ENCODE results near the gene MAF. TPM values are rescaled to one million over a fixed set of nuclear protein-coding genes. Genes with fewer than 3 reads are reported as not detected.

The MAF gene
- polyA plus RNA-seq, 1 donor (not counting 4 experiments of a cell fraction or from before 2014, with no cell fraction given) = 8.2 TPM

DNA sequence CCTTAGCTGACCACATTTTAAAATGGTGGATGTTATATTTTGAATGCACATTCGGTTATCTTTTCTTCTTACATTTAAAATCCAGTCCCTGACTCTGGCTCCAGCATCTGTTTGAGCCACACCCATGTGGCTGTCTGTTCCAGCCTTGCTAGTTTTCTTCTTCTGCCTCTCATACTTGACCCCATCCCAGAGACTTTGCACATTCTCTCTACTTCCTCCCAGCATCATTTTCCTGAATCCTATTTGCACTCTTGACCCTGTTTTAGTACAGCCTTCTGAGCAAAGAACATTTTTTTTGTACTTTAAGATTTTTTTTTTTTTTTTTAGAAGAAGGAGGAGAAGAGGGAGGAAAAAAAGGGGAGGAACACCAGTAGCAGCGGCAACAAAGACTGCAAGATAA is 23.3 kb upstream of the MAF start:
- Histone ChIP-seq H3K27me3 (ENCODE audit: control insufficient read depth, extremely low read depth, insufficient read depth, low read length) (peaks cover 6% of the 10 kb centered on the region), H4K20me1 (ENCODE audit: control insufficient read depth, extremely low read depth, insufficient read depth, low read length) (no peaks in the 10 kb centered on the region), H3K4me3 (ENCODE audit: control insufficient read depth in 2 of 3, extremely low read depth in 1 of 3, insufficient read depth in 2 of 3, low read depth in 1 of 3, low read length in 3 of 3) (no peak overlapping the region), H3K9ac (ENCODE audit: control insufficient read depth, extremely low read depth, insufficient read depth, low read length) (no peak overlapping the region), H3K36me3 (ENCODE audit: control insufficient read depth in 2 of 2, extremely low read depth in 1 of 2, insufficient read depth in 2 of 2, low read length in 2 of 2) (no peaks in the 10 kb centered on the region), H2AFZ (ENCODE audit: control insufficient read depth, low read length) (no peak overlapping the region), H3K9me1 (ENCODE audit: control insufficient read depth, extremely low read depth, insufficient read depth, low read length) (no peaks in the 10 kb centered on the region), H3K4me2 (ENCODE audit: control insufficient read depth, extremely low read depth, insufficient read depth, low read depth, low read length) (no peak overlapping the region), H3K9me3 (ENCODE audit: control insufficient read depth, low read depth, low read length) (no peaks in the 10 kb centered on the region), H3K27ac (ENCODE audit: control insufficient read depth, insufficient read depth, low read length) (no peak overlapping the region), H3K4me1 (ENCODE audit: control insufficient read depth, extremely low read depth, insufficient read depth, low read length) (peaks cover 11% of the 10 kb centered on the region), H3K79me2 (ENCODE audit: control insufficient read depth, insufficient read depth, low read length) (no peaks in the 10 kb centered on the region)
- DNase-seq (ENCODE audit: low read depth, low spot score) (no peak), FAIRE-seq (no peak)
- TF ChIP-seq, protein P1, sequence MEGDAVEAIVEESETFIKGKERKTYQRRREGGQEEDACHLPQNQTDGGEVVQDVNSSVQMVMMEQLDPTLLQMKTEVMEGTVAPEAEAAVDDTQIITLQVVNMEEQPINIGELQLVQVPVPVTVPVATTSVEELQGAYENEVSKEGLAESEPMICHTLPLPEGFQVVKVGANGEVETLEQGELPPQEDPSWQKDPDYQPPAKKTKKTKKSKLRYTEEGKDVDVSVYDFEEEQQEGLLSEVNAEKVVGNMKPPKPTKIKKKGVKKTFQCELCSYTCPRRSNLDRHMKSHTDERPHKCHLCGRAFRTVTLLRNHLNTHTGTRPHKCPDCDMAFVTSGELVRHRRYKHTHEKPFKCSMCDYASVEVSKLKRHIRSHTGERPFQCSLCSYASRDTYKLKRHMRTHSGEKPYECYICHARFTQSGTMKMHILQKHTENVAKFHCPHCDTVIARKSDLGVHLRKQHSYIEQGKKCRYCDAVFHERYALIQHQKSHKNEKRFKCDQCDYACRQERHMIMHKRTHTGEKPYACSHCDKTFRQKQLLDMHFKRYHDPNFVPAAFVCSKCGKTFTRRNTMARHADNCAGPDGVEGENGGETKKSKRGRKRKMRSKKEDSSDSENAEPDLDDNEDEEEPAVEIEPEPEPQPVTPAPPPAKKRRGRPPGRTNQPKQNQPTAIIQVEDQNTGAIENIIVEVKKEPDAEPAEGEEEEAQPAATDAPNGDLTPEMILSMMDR (optimal IDR thresholded peaks at IDR 0.05 in 1 of 3, IDR thresholded peaks at IDR 0.05 in 1 of 3, conservative IDR thresholded peaks at IDR 0.05 in 1 of 3; ENCODE audit: extremely low read depth in 1 of 3, insufficient read depth in 2 of 3, low read length in 3 of 3) = no peak
- no peak for TF ChIP-seq EZH2 (IDR thresholded peaks at IDR 0.05; ENCODE audit: low read length)
- dilution Hi-C loops (cut with MboI; ENCODE audit: extremely low pct_ligation_motif_present, low sequenced_read_pairs) = no loop called here

GRCh38 chr16:79623062-79623461 is 22.5 kb upstream of the MAF start:
- H3K4me1 ChIP-seq (ENCODE audit: control insufficient read depth, extremely low read depth, insufficient read depth, low read length) = peaks cover 3% of the 10 kb centered on the region
- no peaks in the 10 kb centered on the region for H3K9me1 ChIP-seq (ENCODE audit: control insufficient read depth, extremely low read depth, insufficient read depth, low read length)
- H3K27me3 ChIP-seq (ENCODE audit: control insufficient read depth, extremely low read depth, insufficient read depth, low read length) = peaks cover 6% of the 10 kb centered on the region
- no peak overlapping the region for H3K4me3 ChIP-seq (ENCODE audit: control insufficient read depth in 2 of 3, extremely low read depth in 1 of 3, insufficient read depth in 2 of 3, low read depth in 1 of 3, low read length in 3 of 3)
- no peak for TF ChIP-seq EZH2 (IDR thresholded peaks at IDR 0.05; ENCODE audit: low read length)
- H3K79me2 ChIP-seq (ENCODE audit: control insufficient read depth, insufficient read depth, low read length) = no peaks in the 10 kb centered on the region
- H4K20me1 ChIP-seq (ENCODE audit: control insufficient read depth, extremely low read depth, insufficient read depth, low read length) = no peaks in the 10 kb centered on the region
- H2AFZ ChIP-seq (ENCODE audit: control insufficient read depth, low read length) = peak overlapping the region; percentile 71
- no peaks in the 10 kb centered on the region for H3K36me3 ChIP-seq (ENCODE audit: control insufficient read depth in 2 of 2, extremely low read depth in 1 of 2, insufficient read depth in 2 of 2, low read length in 2 of 2)
- peak overlapping the region; percentile 46 for H3K4me2 ChIP-seq (ENCODE audit: control insufficient read depth, extremely low read depth, insufficient read depth, low read depth, low read length)
- no peak overlapping the region for H3K9ac ChIP-seq (ENCODE audit: control insufficient read depth, extremely low read depth, insufficient read depth, low read length)
- no peak for DNase-seq (ENCODE audit: low read depth, low spot score)
- H3K9me3 ChIP-seq (ENCODE audit: control insufficient read depth, low read depth, low read length) = no peaks in the 10 kb centered on the region
- dilution Hi-C loops (cut with MboI; ENCODE audit: extremely low pct_ligation_motif_present, low sequenced_read_pairs) = no loop called here
- FAIRE-seq = peak; percentile 32
- H3K27ac ChIP-seq (ENCODE audit: control insufficient read depth, insufficient read depth, low read length) = no peak overlapping the region

GRCh38 chr16:79621027-79621426 is 20.5 kb upstream of the MAF start:
- FAIRE-seq (no peak), DNase-seq (ENCODE audit: low read depth, low spot score) (no peak)
- dilution Hi-C loops (cut with MboI; ENCODE audit: extremely low pct_ligation_motif_present, low sequenced_read_pairs) = no loop called here
- no peak overlapping the region for H3K4me3 ChIP-seq (ENCODE audit: control insufficient read depth in 2 of 3, extremely low read depth in 1 of 3, insufficient read depth in 2 of 3, low read depth in 1 of 3, low read length in 3 of 3)
- peaks cover 6% of the 10 kb centered on the region for H3K27me3 ChIP-seq (ENCODE audit: control insufficient read depth, extremely low read depth, insufficient read depth, low read length)
- H3K36me3 ChIP-seq (ENCODE audit: control insufficient read depth in 2 of 2, extremely low read depth in 1 of 2, insufficient read depth in 2 of 2, low read length in 2 of 2) = no peaks in the 10 kb centered on the region
- no peaks in the 10 kb centered on the region for H3K9me1 ChIP-seq (ENCODE audit: control insufficient read depth, extremely low read depth, insufficient read depth, low read length)
- H3K9me3 ChIP-seq (ENCODE audit: control insufficient read depth, low read depth, low read length) = no peaks in the 10 kb centered on the region
- TF ChIP-seq, protein P1 (optimal IDR thresholded peaks at IDR 0.05 in 1 of 3, IDR thresholded peaks at IDR 0.05 in 1 of 3, conservative IDR thresholded peaks at IDR 0.05 in 1 of 3; ENCODE audit: extremely low read depth in 1 of 3, insufficient read depth in 2 of 3, low read length in 3 of 3) = no peak
- no peak for TF ChIP-seq EZH2 (IDR thresholded peaks at IDR 0.05; ENCODE audit: low read length)
- H2AFZ ChIP-seq (ENCODE audit: control insufficient read depth, low read length) = no peak overlapping the region
- no peak overlapping the region for H3K27ac ChIP-seq (ENCODE audit: control insufficient read depth, insufficient read depth, low read length)
- no peaks in the 10 kb centered on the region for H4K20me1 ChIP-seq (ENCODE audit: control insufficient read depth, extremely low read depth, insufficient read depth, low read length)
- no peaks in the 10 kb centered on the region for H3K79me2 ChIP-seq (ENCODE audit: control insufficient read depth, insufficient read depth, low read length)
- no peaks in the 10 kb centered on the region for H3K4me1 ChIP-seq (ENCODE audit: control insufficient read depth, extremely low read depth, insufficient read depth, low read length)
- no peak overlapping the region for H3K9ac ChIP-seq (ENCODE audit: control insufficient read depth, extremely low read depth, insufficient read depth, low read length)
- no peak overlapping the region for H3K4me2 ChIP-seq (ENCODE audit: control insufficient read depth, extremely low read depth, insufficient read depth, low read depth, low read length)
